Measurements from ENCODE around the gene SEMA4D. TPM values are rescaled to one million over a fixed set of nuclear protein-coding genes. Genes with fewer than 3 reads are reported as not detected.
A peak's percentile ranks its signal among the peaks of the same experiment; 100 is the strongest.

The SEMA4D gene
- total RNA-seq, 4 donors from 2014 or later, result 31.1 to 59.2 (median 42.1) TPM

- H3K4me3 ChIP-seq (ENCODE audit: low read depth, poor library complexity, severe bottlenecking), result no peak overlapping the region
- WGBS, 2 donors, result 81% methylated on average over 6 of the region's 6 CpGs
- peak in 1 of 2 donors; percentile 3 for DNase-seq (ENCODE audit: low spot score in 2 of 2)
- intact Hi-C loops (cut with DNase I; ENCODE audit: low total_unique reads), result no loop called here
- TF ChIP-seq CTCF (IDR thresholded peaks at IDR 0.05) (no peak), POLR2A (IDR thresholded peaks at IDR 0.05) (no peak)
Observed at GRCh38 chr9:89470224-89470839, 27.6 kb downstream of the SEMA4D start.

GRCh38 chr9:89469003-89469402 lies 28.9 kb downstream of the SEMA4D start:
- peak in 1 of 2 donors; percentile 1 for DNase-seq (ENCODE audit: low spot score in 2 of 2)
- intact Hi-C loops (cut with DNase I; ENCODE audit: low total_unique reads), result no loop called here
- TF ChIP-seq POLR2A (IDR thresholded peaks at IDR 0.05) (no peak), CTCF (IDR thresholded peaks at IDR 0.05) (no peak)
- 82 to 84% methylated on average over 1 of the region's 1 CpG for WGBS, 2 donors
- no peak overlapping the region for H3K4me3 ChIP-seq (ENCODE audit: low read depth, poor library complexity, severe bottlenecking)

GRCh38 chr9:89468281-89468960 lies 29.5 kb downstream of the SEMA4D start:
- intact Hi-C loops (cut with DNase I; ENCODE audit: low total_unique reads), result no loop called here
- TF ChIP-seq POLR2A (IDR thresholded peaks at IDR 0.05) (no peak), CTCF (IDR thresholded peaks at IDR 0.05) (no peak)
- DNase-seq (ENCODE audit: low spot score in 2 of 2), result peak in 1 of 2 donors; percentile 31
- WGBS, 2 donors, result 92 to 94% methylated on average over 7 of the region's 7 CpGs
- H3K4me3 ChIP-seq (ENCODE audit: low read depth, poor library complexity, severe bottlenecking), result no peak overlapping the region

- TF ChIP-seq POLR2A (IDR thresholded peaks at IDR 0.05) (no peak), CTCF (IDR thresholded peaks at IDR 0.05) (no peak)
- H3K4me3 ChIP-seq (ENCODE audit: low read depth, poor library complexity, severe bottlenecking), result no peak overlapping the region
- DNase-seq (ENCODE audit: low spot score in 2 of 2), result no peak
- intact Hi-C loops (cut with DNase I; ENCODE audit: low total_unique reads), result no loop called here
- WGBS, 2 donors, result 89 to 91% methylated on average over 4 of the region's 4 CpGs
Observed at GRCh38 chr9:89467278-89467625, 30.7 kb downstream of the SEMA4D start.

GRCh38 chr9:89466451-89467277 lies 31.2 kb downstream of the SEMA4D start:
- TF ChIP-seq POLR2A (IDR thresholded peaks at IDR 0.05) (no peak), CTCF (IDR thresholded peaks at IDR 0.05) (no peak)
- H3K4me3 ChIP-seq (ENCODE audit: low read depth, poor library complexity, severe bottlenecking), result no peak overlapping the region
- DNase-seq (ENCODE audit: low spot score in 2 of 2), result peak in 1 of 2 donors; percentile 62
- intact Hi-C loops (cut with DNase I; ENCODE audit: low total_unique reads), result no loop called here
- 90 to 93% methylated on average over 18 of the region's 18 CpGs for WGBS, 2 donors
